HL-60 (cell line): ENCODE data around the gene SH3TC2.

Experiments used
- DNase-seq, 2 experiments: peaks; one replicate each; pipeline ENCODE4 v3.0.0-alpha.2; 2010 to 2020; ENCODE audit warnings: low read depth in 1 of 2, low spot score in 1 of 2
- H3K27ac ChIP-seq: fragments of 250-450 bp; sonication (Bioruptor Pico); replicated peaks from 2 replicates; pipeline ENCODE4 v1.5.1; 2020; ENCODE audit warnings: mild to moderate bottlenecking, moderate library complexity
- H3K27me3 ChIP-seq: fragments of 250-450 bp; sonication (Bioruptor Pico); 2 replicates; pipeline ENCODE4 v1.5.1; 2021; ENCODE audit warnings: mild to moderate bottlenecking, moderate library complexity; ENCODE audit not compliant: insufficient read depth, poor library complexity, severe bottlenecking
- H3K4me3 ChIP-seq: replicated peaks from 2 replicates; pipeline ENCODE4 v1.5.1; 2011; ENCODE audit warnings: mild to moderate bottlenecking, control low read depth, low read length; ENCODE audit not compliant: insufficient read depth
- CTCF ChIP-seq: IDR thresholded peaks from one replicate; pipeline ENCODE4 v1.5.1; 2011; ENCODE audit warnings: low read length, control low read depth, inconsistent platforms; ENCODE audit not compliant: insufficient read depth
- GABPA ChIP-seq: IDR thresholded peaks from 2 replicates; pipeline ENCODE4 v1.6.1; 2012; ENCODE audit warnings: low read depth
- POLR2AphosphoS5 ChIP-seq: IDR thresholded peaks from 2 replicates; pipeline ENCODE4 v1.6.1; 2012; ENCODE audit warnings: low read depth
- REST ChIP-seq: IDR thresholded peaks from 2 replicates; pipeline ENCODE4 v1.6.1; 2012; ENCODE audit warnings: low read depth; ENCODE audit not compliant: insufficient replicate concordance
- SPI1 ChIP-seq: IDR thresholded peaks from 2 replicates; pipeline ENCODE4 v1.6.1; 2012; ENCODE audit warnings: low read depth, mild to moderate bottlenecking, borderline replicate concordance

Gene SH3TC2

GRCh38 chr5:148981353-148981752, 81.5 kb downstream of the SH3TC2 start:
- no peak overlapping the region for H3K27ac ChIP-seq
- no peak for DNase-seq
- H3K27me3 ChIP-seq: no peaks in the 10 kb centered on the region
- no peak overlapping the region for H3K4me3 ChIP-seq
- TF ChIP-seq POLR2AphosphoS5: no peak
- no peak for TF ChIP-seq SPI1
- TF ChIP-seq GABPA: no peak
- no peak for TF ChIP-seq CTCF

DNA sequence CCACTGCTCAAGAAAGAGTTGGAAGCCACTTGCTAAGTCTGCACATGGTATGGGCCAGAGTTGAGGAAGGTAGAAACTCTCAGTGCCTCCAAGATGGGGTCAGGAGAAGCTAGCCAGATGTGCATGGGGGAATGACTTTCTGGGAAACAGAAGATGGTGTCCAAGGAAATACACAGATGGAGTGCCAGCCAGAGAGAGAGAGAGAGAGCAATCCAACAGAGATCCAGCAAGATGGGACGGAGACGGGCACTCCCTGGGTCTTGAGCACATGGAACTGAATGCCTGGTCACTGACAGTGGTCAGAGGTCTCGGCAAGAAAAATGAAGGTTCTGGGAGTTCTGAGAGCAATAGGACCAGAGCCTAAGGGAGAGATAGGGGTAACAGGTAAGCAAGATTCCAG, 82.1 kb downstream of the SH3TC2 start:
- TF ChIP-seq CTCF (no peak), SPI1 (no peak), GABPA (no peak), REST (no peak), POLR2AphosphoS5 (no peak)
- Histone ChIP-seq H3K4me3 (no peak overlapping the region), H3K27ac (no peak overlapping the region), H3K27me3 (no peaks in the 10 kb centered on the region)
- DNase-seq: no peak

- H3K27me3 ChIP-seq: no peaks in the 10 kb centered on the region
- H3K4me3 ChIP-seq: no peak overlapping the region
- no peak for DNase-seq
- H3K27ac ChIP-seq: no peak overlapping the region
- TF ChIP-seq CTCF (no peak), GABPA (no peak), SPI1 (no peak), POLR2AphosphoS5 (no peak), REST (no peak)
These were observed 83.7 kb downstream of the SH3TC2 start for GRCh38 chr5:148979083-148979723.

GRCh38 chr5:148978370-148979082, 84.3 kb downstream of the SH3TC2 start:
- TF ChIP-seq GABPA: no peak
- TF ChIP-seq SPI1: no peak
- TF ChIP-seq REST: no peak
- Histone ChIP-seq H3K4me3 (no peak overlapping the region), H3K27ac (no peak overlapping the region), H3K27me3 (no peaks in the 10 kb centered on the region)
- DNase-seq: no peak
